Measurements from ENCODE around the gene ATF2.

Gene ATF2

DNA sequence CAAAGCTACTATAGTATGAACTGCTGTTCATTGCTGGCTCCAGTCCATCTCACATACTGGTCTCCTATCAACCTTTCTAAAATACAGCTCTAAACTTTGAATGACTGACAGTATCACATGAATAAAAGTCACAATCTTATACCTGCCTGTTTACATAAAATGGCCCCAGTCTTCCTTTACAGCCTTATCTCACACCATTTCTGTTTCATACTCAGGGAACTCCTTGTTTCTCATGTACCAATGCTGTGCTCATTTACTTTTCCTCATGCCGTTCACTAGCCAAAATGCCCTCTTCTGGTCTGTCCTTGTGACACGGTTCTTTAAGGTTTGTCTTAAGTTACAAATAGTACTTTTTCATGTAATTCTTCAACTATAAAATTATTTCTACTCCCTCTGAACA lies 7.3 kb upstream of the ATF2 start:
- TF ChIP-seq, protein P1, sequence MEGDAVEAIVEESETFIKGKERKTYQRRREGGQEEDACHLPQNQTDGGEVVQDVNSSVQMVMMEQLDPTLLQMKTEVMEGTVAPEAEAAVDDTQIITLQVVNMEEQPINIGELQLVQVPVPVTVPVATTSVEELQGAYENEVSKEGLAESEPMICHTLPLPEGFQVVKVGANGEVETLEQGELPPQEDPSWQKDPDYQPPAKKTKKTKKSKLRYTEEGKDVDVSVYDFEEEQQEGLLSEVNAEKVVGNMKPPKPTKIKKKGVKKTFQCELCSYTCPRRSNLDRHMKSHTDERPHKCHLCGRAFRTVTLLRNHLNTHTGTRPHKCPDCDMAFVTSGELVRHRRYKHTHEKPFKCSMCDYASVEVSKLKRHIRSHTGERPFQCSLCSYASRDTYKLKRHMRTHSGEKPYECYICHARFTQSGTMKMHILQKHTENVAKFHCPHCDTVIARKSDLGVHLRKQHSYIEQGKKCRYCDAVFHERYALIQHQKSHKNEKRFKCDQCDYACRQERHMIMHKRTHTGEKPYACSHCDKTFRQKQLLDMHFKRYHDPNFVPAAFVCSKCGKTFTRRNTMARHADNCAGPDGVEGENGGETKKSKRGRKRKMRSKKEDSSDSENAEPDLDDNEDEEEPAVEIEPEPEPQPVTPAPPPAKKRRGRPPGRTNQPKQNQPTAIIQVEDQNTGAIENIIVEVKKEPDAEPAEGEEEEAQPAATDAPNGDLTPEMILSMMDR (IDR thresholded peaks at IDR 0.05), result no peak

DNA sequence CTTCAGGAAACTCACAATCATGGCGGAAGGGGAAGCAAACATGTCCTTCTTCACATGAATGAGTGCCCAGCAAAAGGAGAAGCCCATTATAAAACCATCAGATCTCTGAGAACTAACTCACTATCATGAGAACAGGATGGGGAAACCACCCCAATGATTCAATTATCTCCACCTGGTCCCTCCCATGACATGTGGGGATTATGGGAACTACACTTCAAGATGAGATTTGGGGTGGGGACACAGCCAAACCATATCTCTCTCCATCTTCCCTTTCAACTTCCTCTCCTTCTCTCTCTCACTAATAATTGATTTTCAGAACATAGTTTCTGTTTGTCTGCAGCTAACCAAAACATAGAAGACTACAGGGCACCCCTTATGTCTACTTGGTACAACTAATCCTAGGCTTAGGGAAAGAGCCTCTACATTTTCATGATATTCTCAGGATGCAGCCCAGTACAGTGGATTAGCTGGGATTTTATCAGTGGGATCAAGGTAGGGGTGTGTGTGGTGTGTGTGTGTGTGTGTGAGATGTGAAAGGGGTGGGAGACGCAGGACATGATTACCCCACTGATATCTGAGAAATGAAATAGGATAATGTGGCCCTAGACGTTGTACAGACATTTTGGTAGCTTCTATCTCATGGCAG lies 2.8 kb upstream of the ATF2 start:
- TF ChIP-seq, protein P1 (IDR thresholded peaks at IDR 0.05), result no peak

DNA sequence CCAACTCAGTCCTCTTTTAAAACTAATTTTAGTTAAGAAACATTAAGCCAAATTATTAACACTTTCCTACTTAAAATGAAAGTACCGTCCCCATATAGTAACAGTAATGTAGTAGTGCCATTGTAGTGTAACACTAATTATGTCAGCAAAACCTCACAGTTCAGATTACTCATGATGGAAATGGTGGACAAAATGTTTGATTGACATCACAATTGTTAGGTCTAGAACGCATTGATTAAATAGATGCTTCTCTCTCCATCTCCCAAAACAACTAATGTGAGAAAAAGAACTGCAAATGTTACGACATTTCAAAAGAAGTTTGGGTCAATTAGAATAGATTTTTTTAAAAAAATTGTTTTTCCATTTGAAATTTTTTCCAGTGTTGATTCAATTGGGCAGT lies 1.2 kb upstream of the ATF2 start:
- TF ChIP-seq, protein P1 (IDR thresholded peaks at IDR 0.05), result no peak

DNA sequence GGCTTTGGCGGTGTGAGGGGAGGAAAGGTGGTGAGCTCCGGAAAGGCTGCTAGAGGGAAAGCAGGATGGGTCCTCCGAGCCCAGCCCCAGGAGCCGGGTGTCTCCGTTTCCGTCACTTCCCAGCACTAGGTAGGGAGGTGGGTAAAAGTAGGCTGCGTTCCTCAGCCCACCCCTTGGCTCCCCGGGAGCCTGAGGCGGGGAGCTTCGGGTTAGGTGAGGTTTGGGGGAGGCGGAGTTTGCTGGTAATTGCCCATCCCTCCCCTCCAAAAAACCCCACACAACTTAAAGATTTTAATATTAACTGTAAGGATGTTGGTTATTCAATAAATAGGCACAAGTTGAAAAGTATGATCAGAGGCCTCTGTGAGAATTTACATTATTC lies 552 bp upstream of the ATF2 start:
- TF ChIP-seq, protein P1 (IDR thresholded peaks at IDR 0.05), result no peak

DNA sequence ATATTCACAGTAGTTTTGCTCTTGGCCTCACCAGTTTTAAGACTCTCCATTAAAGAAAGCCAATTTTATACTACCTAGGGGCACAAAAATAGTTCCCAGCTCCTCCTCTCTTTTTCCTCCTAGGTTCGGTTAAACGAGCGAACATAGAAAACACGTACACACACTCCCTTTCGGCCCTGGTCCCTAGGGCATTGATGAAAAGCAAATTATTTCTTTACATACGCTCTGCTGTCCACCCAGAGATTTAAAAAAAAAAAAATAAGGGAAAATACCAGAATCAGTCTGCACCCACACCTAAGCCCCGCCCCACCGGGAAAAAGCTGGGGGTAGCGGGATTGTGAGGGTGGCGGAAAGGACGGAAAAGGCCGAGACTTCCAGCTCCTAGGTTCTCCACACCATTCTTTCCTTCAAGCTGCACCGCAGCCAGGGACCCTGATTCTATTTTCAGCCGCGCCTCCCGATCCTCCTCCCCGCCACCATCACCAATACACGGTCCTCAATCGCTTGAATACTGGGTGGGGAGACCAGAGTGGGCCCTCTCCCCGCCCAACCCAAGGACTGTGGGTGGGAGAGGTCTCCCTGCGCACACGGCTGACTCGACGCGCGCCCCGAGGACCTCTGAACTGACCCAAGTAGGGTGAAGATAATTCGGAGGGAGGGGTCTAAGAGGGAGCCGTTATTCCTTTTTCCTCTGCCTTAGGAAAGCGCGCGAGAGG lies 769 bp downstream of the ATF2 start:
- TF ChIP-seq, protein P1 (IDR thresholded peaks at IDR 0.05), result no peak

DNA sequence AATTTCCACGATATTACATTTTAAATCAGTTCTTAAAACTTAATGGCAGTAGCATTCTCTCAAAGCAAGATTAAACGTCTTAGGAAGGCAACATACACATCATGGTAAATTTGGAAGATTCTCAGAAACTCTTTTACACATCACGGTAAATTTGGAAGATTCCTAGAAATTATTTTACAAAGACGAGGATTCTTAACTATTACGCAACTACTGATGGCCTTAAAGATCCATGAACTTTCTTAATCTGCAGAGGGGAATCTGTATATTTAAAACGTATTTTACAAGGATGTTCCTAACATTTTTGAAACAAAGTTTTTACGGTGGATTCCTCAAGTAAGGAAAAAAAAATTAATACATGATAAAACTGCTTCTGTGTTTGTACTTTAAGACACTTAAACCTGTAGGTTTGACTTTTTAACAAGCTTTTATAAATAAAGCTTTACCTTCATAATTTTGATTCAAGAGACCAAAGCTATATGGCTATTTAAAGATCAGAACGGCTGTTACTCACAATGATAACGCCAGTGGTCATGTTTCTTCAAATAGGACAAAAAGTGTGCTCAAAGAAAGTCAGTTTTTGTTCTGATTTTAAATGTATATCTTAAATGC lies 1.7 kb downstream of the ATF2 start:
- TF ChIP-seq, protein P1 (IDR thresholded peaks at IDR 0.05), result no peak

DNA sequence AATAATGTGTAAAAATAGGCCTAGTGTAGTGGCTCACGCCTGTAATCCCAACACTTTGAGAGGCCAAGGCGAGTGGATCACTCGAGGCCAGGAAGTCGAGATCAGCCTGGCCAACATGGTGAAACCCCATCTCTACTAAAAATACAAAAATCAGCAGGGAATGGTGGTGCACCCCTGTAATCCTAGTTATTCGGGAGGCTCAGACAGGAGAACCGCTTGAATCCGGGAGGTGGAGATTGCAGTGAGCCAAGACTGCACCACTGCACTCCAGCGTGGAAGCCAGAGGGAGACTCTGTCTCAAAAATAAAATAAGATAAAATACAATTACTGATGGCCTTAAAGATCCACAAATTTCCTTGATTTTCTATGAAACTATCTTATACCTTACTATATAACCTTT lies 3.8 kb downstream of the ATF2 start:
- TF ChIP-seq, protein P1 (IDR thresholded peaks at IDR 0.05), result no peak
